DMS153 treated with DMSO at 0.1 percent for 48 hours (cell line): ENCODE results near the gene APCDD1L.
"Not testable (repeated sequence)": the region's sequence is repeated elsewhere in the genome, so short reads cannot be mapped to it uniquely, and the experiment has no call there.

ENCODE experiments used
- DNase-seq: peaks from one replicate; lab custom pipeline; 2025; ENCODE audit not compliant: unreplicated experiment; lab: John Stamatoyannopoulos, UW

The APCDD1L gene

GRCh38 chr20:58545565-58546415 is 30.6 kb upstream of the APCDD1L start:
- no peak for DNase-seq

- no peak for DNase-seq
These were observed 29.7 kb upstream of the APCDD1L start for GRCh38 chr20:58544891-58545290.

GRCh38 chr20:58544286-58544685 is 29.1 kb upstream of the APCDD1L start:
- no peak for DNase-seq

GRCh38 chr20:58543274-58543673 is 28.1 kb upstream of the APCDD1L start:
- no peak for DNase-seq

GRCh38 chr20:58542411-58543095 is 27.4 kb upstream of the APCDD1L start:
- DNase-seq = no peak

- DNase-seq = not testable (repeated sequence)
These were observed 26.8 kb upstream of the APCDD1L start for GRCh38 chr20:58542034-58542410.

GRCh38 chr20:58538752-58539151 is 23.6 kb upstream of the APCDD1L start:
- no peak for DNase-seq

- DNase-seq = no peak
These were observed 22.6 kb upstream of the APCDD1L start for GRCh38 chr20:58537831-58538230.

GRCh38 chr20:58536289-58536688 is 21.1 kb upstream of the APCDD1L start:
- no peak for DNase-seq

- no peak for DNase-seq
These were observed 16.5 kb upstream of the APCDD1L start for GRCh38 chr20:58531657-58532056.

GRCh38 chr20:58531063-58531462 is 15.9 kb upstream of the APCDD1L start:
- DNase-seq = no peak

GRCh38 chr20:58528412-58528811 is 13.2 kb upstream of the APCDD1L start:
- no peak for DNase-seq

- DNase-seq = no peak
These were observed 11.2 kb upstream of the APCDD1L start for GRCh38 chr20:58526411-58526810.

GRCh38 chr20:58524814-58525213 is 9.6 kb upstream of the APCDD1L start:
- DNase-seq = no peak

- no peak for DNase-seq
These were observed 8.7 kb upstream of the APCDD1L start for GRCh38 chr20:58523971-58524315.

- no peak for DNase-seq
These were observed 8.1 kb upstream of the APCDD1L start for GRCh38 chr20:58523072-58523970.

GRCh38 chr20:58522666-58523065 is 7.5 kb upstream of the APCDD1L start:
- no peak for DNase-seq

- no peak for DNase-seq
These were observed 6.6 kb upstream of the APCDD1L start for GRCh38 chr20:58521763-58522162.

- DNase-seq = no peak
These were observed 4.9 kb upstream of the APCDD1L start for GRCh38 chr20:58519940-58520712.

GRCh38 chr20:58518896-58519593 is 3.8 kb upstream of the APCDD1L start:
- no peak for DNase-seq
